Measurements from ENCODE around the gene UGGT2.
"Not testable (repeated sequence)": the region's sequence is repeated elsewhere in the genome, so short reads cannot be mapped to it uniquely, and the experiment has no call there.

The UGGT2 gene

DNA sequence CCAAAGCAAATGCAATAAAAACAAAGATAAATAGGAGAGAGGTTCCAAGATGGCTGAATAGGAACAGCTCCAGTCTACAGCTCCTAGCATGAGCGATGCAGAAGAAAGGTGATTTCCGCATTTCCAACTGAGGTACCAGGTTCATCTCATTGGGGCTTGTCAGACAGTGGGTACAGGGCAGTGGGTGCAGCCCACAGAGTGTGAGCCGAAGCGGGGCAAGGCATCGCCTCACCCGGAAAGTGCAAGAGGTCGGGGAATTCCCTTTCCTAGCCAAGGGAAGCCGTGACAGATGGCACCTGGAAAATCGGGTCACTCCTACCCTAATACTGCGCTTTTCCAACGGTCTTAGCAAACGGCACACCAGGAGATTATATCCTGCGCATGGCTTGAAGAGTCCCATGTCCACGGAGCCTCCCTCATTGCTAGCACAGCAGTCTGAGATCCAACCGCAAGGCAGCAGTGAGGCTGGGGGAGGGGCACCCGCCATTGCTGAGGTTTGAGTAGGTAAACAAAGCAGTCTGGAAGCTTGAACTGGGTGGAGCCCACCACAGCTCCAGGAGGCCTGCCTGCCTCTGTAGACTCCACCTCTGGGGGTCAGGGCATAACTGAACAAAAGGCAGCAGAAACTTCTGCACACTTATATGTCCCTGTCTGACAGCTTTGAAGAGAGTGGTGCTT lies 6.6 kb downstream of the UGGT2 start:
- FAIRE-seq, result not testable (repeated sequence)

DNA sequence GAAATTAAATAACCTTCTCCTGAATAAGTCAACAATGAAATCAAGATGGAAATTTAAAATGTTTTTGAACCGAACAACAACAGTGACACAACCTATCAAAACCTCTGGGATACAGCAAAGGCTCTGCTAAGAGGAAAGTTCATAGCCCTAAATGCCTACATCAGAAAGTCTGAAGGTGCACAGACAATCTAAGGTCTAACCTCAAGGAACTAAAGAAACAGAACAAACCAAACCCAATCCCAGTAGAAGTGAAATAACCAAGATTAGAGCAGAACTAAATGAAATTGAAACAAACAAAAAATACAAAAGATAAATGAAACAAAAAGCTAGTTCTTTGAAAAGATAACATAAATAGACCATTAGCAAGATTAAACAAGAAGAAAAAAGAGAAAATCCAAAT lies 9.0 kb downstream of the UGGT2 start:
- FAIRE-seq, result no peak

DNA sequence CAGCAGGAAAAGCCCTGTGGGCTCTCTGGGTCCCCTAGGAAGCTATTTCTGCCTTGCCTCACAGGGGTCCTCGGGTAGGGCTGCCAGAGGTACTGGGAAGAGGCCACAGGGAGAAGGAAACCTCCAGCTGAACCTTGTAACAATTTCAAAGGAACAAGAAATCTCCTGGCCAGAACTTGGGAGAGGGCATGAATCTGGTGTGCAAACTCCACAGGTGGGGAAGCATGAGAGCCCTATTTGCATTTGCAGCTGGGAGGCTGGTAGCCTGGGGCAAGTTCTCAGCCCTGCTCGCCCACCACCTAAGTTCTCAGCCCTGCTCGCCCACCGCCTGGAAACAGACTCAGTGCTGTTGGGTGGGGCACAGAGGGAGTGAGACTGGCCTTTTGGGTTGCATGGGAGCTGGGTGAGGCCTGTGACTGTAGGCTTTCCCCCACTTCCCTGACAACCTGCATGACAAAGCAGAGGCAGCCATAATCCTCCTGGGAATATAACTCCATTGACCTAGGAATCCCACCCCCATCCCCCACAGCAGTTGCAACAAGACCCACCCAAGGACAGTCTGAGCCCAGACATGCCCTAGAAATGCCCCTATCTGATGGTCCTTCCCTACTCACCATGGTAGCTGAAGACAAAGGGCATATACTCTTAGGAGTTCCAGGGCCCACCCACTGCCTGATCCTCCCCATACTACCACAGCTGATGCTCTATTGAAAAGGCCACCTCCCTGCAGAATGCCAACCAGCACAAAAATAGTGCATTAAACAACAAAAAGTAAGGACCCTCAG lies 11.7 kb downstream of the UGGT2 start:
- no peak for FAIRE-seq

DNA sequence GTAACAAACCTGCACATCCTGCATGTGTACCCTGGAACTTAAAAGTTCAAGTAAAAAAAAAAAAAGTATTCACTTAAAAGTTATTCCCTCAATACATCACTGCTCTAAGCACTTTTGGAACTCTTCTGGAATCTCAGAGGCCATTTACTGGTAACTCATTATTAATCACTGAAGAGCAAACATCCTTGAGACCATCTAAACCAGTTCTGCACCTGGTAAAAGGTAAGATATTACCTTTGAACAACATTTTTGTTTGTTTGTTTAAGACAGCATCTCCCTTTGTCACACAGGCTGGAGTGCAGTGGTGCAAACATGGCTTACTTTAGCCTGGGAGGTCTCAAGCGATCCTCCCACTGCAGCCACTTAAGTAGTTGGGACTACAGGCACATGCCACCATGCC lies 16.7 kb downstream of the UGGT2 start:
- no peak for FAIRE-seq

DNA sequence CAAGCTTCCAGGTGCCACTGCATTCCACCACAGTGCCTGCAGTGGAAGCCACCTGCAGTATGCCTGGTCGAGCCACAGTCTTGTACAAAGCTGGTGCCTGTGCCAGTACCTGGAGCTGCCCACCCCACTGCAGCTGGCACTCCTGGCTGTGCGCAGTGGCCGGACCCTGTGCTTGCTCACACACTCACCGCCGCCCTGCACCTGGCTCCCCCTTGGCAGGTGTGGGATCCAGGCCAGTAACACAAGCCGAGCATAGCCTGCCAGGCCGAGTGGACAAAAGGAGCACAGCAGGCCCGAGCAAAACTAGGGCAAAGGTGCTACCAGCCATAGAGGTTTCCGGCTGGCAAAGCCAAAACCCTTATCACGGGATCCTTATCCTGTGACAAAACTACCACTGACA lies 18.5 kb downstream of the UGGT2 start:
- no peak for FAIRE-seq

DNA sequence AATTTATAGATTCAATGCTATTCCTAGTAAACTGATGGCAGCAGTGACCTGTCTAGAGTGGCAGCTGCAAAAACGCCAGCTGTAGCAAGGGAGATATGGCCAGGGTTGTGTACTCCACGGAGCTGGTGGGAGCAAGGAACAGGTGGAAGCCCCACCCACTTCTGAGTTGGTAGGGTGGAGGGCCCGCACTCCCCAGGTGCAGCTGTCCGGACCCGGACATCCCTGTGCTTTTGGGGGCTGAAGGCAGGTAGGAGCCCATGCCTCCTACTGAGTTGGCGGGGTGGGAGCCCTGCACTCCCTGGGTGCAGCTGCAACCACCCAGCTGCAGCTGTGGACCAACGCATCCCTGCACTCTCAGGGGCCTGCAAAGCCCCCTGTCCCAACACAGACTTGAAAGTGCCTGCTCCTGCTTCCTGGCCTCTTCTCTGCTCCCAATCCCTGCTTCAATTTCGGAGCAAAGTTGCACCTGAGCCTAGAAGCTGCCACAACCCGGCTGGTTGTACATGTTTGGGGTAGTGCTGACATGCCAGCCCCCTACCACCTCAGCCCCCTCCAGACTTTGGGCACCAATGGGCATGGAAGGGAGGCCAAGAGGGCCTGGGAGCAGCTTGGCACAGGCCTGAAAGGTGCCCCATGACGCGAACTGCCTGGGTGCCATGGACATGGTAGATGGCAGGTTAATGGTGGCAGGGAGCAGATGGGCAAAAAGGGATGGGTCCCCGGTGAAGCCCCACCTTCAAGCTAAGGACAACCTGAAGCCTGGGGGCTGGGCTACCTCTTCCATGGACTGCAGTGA lies 19.8 kb downstream of the UGGT2 start:
- no peak for FAIRE-seq

DNA sequence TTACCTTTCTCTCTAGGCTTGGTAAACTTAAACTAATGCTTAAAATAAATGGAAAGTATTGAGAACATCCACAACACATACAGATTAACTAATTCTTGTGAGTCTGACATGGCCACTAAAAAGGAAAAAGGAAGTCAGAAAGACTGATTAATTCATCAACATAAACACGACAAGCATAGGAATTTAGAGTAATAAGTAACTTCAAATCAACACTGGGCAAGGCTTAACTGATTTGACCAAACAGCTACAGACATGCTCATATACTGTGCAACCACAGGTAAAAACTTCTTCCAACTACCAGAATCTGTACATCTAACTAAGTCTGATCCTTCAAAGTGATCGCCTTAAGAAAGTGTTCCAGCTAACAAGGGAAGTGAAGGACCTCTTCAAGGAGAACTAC lies 20.5 kb downstream of the UGGT2 start:
- no peak for FAIRE-seq

DNA sequence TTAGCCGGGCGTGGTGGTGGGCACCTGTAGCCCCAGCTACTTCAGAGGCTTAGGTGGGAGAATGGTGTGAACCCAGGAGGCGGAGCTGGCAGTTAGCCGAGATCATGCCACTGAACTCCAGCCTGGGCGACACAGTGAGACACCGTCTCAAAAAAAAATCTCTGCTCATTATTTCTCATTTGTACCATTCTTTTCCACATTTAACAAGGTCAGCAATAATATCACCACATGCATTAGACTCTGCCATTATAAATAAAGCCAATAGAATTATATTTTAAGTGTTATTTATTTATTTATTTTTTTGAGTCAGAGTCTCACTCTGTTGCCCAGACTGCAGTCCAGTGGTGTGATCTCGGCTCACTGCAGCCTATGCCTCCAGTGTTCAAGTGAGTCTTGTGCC lies 24.2 kb downstream of the UGGT2 start:
- no peak for FAIRE-seq

DNA sequence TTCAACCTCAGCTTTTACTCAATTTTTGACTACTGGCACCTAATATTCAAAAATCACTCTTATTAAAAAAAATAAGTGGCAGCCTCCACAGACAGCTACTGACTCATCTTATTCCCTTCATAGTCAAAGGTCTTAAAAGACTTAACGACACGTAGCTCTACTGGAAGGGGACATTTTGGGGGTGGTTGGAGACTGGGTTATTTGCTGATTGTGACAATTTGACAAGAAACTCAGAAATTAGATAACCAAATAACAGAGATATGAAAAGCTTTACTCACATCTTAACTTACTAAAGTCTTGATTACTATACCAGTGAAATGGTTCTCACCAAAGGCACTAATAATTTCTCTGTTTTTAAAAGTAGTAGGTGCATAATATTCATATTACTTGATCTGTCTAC lies 25.7 kb downstream of the UGGT2 start:
- no peak for FAIRE-seq

DNA sequence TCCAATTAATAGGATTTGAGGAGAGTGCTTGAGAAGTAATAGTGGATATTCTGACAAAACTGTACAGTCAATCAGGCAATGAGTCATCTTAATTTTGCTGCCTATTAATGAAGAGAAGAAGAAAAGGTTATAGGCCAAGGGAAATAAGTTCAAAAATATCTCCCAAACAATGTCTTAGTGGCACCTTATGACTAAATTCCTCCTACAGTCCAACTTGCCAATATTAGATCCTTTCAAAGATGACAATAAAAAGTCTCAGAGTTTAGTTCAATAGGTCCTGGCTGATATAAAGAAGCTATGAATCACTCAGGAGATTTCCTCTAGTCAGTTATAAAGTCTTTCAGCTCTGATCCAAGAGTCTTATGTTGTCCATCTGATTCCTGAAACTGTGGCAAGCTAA lies 27.9 kb downstream of the UGGT2 start:
- FAIRE-seq, result no peak

DNA sequence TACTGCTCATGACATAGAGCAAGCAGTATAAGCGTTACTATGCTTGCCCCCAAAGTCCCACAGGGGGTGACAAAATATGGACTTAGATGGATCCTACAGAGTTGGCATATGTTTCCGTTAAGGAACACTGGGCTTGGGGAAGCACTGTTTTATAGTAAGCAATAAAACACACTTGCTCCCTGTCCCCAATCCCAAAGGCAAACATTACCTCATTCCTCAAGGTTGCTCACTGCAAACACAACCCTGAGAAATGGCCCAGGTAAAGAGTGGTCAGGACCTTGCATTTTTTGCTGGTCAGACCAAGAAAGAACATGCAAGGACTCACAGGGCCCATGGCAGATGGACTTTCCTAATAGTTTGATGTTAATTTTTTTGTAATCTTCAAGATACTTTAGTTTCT lies 32.3 kb downstream of the UGGT2 start:
- no peak for FAIRE-seq

DNA sequence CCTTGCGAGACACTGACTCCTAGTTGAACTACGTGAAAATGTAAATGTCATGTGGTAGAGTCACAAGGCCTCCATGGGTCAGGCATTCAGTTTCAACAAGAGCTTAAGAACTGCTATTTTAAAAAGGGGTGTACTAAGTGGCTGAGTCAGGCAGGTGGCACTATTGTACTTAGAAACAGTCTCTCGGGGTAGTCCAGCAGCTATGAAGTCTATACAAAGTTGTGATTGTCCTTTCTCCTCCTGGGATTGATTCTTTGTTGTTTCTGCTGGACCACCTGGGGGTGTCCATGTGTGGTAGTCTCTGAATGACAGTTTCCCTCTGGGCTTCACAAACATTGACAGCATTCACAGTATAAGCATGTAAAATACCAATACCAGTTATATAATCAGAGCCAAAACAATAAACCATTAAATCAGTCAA lies 33.0 kb downstream of the UGGT2 start:
- FAIRE-seq, result no peak

DNA sequence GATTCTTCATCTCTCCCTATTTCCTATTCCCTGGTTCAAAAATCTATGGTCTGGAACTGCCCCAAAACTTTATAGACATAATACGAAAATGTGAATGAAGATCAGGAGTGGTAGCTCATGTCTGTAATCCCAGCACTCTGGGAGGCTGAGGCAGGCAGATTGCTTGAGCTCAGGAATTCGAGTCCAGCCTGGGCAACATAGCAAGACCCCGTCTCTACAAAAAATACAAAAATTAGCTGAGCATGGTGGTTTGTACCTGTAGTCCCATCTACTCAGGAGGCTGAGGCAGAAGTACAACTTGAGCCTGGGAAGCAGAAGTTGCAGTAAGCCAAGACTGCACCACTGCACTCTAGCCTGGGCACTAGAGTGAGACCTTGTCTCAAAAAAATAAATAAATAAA lies 35.1 kb downstream of the UGGT2 start:
- no peak for FAIRE-seq

DNA sequence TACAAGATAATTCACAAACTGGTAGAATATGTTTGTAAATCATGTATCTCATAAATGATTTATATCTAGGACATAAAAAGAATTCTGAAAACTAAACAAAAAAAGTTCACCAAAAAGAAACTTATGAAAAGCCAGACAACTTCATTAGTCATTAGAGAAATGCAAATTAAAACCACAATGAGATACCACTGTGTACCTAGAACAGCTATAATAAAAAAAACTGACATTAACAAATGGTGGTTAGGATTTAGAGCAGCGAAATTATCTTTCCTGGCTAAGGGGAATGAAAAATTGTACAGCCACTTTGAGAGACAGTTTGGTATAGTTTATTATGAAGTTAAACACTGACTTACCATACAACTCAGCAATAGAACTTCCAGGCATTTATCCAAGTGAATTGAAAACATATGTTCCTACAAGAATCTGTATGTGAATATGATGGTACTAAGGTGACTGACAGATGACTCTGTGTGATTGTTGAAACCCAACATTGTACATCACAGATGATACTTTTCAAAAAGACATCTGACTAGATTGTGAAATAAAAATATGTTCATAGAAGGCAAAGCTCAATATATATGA lies 41.8 kb downstream of the UGGT2 start:
- peak; percentile 57 for FAIRE-seq

DNA sequence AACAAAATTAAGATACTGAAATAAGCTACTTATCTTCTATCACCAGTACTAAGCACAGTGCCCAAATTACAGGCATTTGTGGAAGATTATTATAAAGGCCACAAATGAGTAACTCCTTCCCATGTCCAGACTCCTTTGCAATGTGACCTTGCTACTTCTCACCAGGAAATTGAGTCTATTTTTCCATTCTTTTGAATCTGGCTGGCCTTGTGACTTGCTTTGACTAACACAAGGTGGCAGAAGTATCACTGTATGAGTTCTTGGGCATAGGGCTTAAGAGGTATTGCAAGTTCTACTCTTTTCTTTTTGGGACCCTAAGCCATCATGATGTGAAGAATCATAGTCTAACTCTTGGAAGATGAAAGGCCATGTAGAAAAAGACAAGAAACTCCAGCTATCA lies 49.9 kb downstream of the UGGT2 start:
- no peak for FAIRE-seq

DNA sequence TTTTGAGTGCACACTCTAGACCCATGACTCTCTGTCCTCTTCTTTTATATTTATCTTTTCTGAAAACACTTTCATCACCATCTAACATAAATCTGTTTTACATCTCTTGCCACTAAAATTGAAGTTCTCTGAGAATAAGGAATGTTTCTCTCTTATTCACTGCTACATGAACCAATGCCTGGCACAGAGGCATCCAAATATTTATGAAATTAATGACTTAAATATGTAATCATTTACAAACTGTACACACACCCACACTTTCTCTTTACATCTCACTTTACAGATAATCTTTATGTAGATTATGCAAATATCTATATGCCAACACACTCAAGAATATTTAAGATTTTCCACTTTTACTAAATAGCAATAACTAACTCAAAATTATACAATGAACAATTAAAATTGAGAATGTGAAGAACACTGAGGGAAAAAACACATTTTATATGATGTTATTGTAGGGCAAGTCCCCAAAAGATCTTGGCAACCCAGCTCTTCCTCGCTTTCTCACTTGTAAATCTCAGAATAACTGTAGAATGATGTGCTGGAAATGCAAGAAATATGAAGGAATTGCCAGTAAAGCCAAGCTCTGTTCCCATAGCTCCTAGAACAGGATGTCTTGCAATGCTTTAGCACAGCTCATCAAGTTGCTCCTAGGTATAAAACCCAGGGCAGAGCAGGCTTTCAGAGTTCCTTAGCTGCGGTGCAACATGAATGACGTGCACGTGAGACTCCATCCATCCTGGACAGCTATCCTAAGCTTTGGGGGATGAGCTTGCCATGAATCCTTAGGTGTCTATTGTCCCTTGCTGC lies 50.7 kb downstream of the UGGT2 start:
- no peak for FAIRE-seq

DNA sequence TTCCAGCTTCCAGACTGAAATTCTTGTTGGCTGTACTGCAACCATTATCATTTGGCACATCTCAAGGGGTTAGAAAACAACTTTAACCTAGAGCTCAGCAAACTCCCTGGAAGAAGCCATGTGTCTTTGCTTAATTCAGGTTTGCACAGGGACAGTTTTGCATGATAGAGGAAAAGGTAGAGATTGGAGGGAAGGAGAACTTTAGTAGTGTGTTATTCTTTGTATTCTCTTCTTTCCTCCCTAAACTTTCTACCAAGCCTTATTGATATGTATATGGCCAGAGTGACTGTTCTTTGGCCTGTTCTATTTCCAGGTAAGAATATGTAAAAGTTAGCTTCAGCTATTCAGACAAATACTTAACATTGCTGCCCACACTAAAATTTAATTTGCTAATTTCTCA lies 53.1 kb downstream of the UGGT2 start:
- FAIRE-seq, result no peak

DNA sequence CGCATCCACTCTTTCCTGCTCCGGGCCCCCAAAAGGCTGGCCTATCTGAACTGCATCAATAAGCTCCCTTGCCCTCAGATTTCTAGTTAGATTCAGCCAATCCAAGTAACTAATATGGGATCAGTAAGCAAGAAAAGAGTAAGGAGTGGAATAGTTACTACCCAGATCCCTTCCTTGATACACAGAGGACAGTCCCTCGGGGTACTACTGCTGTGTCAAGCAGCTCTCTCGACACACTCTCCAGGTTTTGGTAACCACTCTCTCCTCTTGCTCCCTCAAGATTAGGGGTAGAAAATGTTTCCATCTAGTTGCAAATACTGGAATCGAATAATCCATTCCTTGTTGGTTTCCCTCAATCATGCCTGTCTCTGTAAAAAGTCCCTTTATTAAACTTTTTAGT lies 65.4 kb downstream of the UGGT2 start:
- no peak for FAIRE-seq

DNA sequence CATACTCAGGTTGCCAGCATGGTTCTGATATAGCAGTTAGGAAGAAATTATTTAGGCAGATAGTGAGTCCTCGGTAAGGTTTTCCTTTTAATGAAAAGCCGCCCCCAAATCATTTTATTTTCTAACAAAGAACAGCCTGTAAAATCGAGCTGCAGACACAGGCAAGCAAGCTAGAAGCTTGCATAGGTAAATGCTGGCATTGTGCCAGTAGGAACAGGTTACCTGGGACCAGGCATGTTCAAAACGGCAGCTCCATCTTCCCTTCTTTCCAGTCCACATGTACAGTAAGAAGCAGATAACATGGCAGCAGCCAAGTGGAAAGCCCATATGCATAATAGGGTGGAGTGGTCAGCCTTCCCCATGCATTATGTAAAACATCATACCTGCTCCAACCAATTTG lies 71.1 kb downstream of the UGGT2 start:
- FAIRE-seq, result no peak

DNA sequence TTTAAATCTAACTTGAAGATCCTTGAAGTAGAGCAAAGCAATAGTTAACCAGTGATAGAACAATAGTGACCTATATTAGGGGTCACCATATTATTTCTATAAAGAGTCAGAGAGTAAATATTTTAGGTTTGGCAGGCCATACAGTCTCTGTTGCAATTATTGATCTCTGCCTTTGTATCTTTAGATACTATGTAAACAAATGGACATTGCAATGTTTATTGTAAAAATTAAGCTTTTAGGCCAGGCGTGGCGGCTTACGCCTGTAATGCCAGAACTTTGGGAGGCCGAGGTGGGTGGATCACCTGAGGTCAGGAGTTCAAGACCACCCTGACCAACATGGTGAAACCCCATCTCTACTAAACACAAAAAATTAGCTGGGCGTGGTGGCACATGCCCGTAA lies 80.5 kb downstream of the UGGT2 start:
- not testable (repeated sequence) for FAIRE-seq

DNA sequence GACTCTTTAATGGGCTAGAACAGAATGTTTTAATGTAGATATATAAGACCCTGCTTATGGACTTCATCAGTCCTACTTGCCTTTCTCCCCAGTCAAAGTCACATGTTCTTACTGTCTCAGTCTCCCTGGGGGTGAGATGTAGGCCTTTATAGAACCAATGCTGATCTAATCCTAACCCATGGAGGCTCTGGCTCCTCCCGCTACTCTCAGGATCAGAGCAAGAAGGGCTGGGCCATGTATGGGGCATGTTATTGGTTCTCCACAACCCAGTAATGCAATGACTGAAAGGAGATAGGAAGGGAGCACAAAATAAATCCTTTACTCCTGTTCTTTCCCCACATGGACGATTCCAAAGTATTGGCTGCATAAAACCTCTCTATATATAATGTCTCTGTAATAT lies 82.3 kb downstream of the UGGT2 start:
- no peak for FAIRE-seq

DNA sequence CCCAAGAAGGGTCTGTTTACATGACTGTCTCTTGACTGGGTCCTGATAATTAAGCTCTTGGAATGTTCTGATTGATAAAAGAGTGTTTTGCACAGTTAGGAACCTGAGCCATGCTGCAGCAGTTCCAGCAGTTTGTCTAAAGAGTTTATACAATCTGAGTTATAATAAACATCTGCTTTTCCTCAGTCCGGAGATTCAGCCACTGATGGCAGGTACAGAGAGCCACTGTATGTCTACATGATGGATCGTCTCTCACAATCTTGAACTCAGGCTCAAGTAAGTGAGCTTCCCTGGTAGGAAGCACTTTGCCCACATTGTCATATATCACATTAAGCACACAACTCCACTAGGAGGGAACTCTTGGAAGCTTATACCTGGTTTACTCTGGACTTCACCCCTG lies 84.3 kb downstream of the UGGT2 start:
- no peak for FAIRE-seq

DNA sequence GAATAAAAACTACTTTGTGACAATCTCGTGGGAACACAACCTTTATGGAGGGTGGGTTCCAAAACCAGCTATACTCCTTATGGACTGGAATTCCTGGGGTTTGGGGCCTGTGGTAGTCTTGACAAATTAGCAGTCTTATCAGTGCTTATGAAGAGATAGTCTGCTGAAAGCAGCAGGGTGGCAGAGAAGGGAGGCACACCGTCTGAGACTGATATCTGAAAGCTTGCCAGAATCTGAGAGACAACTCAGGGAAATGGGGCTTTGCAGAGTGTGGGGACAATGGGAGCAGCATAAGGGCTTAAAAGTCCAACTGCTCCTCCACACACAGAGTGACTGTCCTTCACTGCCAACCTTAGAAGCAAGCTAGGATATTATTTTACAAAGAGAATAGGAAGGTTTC lies 95.9 kb downstream of the UGGT2 start:
- FAIRE-seq, result no peak

Data from endometrium (tissue), 2 donors.